Astrocyte (in vitro differentiated cells and primary cell): Measurements from ENCODE around the gene ATP6V1E1.

Experiments used
- CTCF ChIP-seq: IDR thresholded peaks from 2 replicates; pipeline ENCODE4 v1.5.1; 2011; ENCODE audit warnings: low read depth, mild to moderate bottlenecking, inconsistent platforms, low read length, moderate library complexity; ENCODE audit not compliant: insufficient read depth
- EZH2 ChIP-seq: IDR thresholded peaks from 2 replicates; pipeline ENCODE4 v1.6.1; 2012; ENCODE audit warnings: mild to moderate bottlenecking, low read length, inconsistent platforms; ENCODE audit not compliant: insufficient read depth

GRCh38 chr22:17665248-17665647 is 36.7 kb upstream of the ATP6V1E1 start:
- TF ChIP-seq CTCF = no peak
- no peak for TF ChIP-seq EZH2
